NCI-H1417 (cell line): ENCODE results near the gene ALG14.
"Not testable (repeated sequence)": the region's sequence is repeated elsewhere in the genome, so short reads cannot be mapped to it uniquely, and the experiment has no call there.

Experiments
- DNase-seq, 3 experiments: peaks; one replicate each; lab custom pipeline; 2025; lab: John Stamatoyannopoulos, UW

ALG14 gene

DNA sequence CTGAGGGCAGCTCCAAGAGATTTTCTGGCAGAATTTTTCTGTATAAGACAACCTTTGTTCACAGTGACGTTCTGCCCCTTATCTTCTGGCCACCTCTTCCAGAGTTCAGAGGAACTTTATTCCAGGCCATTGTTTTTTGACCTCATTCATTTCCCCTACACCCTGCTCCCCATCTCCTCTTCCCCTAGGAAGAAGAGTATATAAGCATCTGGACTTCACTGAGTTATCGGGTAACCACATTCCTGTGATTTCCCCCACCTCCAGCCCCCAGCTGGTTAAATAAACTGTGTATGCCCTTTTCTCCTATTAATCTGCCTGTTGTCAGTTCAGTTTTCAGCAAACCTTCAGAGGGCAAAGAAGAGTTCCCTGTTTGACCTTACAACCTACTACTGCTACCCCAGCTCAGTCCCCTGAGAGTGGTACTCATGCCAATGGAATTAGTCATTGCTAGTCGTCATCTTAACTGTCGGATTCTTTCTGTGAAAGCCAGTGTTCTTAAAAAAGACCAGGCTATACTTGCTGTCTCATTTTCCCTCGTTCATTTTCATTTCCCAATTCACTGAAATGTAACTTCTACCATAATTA lies 14.3 kb upstream of the ALG14 start:
- no peak for DNase-seq

DNA sequence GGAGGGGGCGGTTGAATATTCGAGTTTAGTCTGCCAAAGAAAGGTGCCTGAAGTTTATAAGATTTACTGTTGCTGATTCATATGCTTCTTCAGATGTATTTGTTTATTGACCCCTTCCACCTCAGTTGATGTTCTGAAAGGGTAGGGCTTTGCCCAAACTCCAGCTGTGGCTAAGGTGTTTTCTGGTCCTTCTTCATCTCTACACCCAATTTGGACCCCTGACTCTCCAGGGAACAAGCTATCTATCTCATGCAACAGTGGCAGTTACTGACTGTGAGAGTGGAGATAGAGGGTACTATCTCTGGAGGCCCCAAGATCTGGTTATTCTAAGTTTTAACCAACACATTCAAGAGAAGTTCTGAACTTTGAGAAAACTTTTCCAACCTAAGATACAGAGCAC lies 12.6 kb upstream of the ALG14 start:
- no peak for DNase-seq

DNA sequence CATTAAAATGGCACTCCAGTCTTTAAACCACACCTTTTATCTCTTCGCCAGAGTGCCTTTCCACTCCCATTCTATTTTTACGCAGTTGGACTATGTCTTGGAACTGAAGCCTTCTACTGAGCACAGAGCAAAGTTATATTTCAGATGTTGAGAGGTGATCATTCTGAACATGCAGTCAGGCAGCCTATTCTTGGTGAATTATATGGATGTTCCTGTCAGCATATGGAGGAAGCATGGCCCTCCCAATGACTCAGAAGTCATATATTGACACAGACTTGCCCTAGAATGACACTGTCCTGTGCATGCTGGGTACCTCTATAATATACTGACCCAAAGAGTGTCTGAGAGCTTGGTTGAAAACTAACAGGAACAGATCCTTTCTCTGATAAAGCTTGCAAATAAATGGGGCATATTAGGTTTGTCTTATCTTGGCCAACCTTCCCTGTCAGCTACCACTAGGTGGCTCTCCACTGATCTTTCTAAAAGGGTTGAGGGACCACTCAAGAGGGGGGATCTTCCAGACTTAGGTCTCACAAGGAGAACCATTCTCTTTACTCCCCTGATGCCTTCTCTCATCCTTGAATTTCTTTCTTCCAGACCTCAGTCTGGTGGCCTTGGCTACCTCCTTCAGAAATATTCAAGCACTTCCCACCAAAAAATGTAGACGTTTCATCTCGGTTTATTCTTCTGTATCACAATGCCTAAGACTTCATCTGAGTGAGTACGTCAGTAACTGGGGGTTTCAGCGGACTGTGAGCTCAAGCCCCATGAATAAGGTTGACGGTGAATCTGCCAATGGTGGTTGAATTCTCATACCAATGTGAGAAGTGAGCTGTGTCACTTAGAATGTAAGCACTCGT lies 11.8 kb upstream of the ALG14 start:
- peak; percentile 12 to 53 (median 40) for DNase-seq

DNA sequence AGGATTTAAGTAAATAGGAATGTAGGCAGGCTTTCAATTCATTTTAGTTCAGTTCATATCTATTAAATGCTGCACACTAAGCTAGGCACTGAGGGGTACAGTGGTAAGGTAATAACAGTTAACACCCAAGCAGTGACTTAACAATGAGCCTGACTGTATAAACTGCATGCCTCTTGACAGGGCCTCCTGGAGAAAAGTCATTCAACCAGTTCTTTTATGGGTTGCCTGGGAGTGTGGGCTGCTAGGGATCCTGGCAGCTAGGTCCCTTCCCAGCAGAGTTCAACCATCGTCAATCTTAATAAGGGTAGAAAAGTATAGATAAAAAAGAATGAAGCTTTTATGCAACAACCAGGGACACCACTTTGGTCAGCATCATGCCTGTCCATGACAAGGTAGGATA lies 8.1 kb upstream of the ALG14 start:
- no peak for DNase-seq

DNA sequence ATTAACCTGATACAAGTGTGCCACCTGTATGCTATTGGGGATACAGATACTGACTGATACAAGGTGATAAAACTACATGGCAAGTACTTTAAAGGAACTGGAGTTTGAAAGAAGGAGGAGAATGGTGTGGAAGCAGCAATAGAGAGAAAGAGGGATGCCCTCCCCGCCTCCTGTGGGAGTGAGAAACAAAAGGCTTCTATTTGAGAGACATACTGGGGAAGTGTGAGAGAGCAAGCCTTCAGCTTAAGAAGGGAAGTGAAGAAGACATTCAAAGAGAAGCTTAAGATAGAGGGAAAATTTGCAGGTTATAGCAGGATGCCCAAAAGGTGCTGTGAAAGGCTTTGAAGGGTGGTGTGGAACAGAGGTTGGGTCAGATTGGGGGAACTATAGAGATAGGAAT lies 7.7 kb upstream of the ALG14 start:
- DNase-seq: no peak

DNA sequence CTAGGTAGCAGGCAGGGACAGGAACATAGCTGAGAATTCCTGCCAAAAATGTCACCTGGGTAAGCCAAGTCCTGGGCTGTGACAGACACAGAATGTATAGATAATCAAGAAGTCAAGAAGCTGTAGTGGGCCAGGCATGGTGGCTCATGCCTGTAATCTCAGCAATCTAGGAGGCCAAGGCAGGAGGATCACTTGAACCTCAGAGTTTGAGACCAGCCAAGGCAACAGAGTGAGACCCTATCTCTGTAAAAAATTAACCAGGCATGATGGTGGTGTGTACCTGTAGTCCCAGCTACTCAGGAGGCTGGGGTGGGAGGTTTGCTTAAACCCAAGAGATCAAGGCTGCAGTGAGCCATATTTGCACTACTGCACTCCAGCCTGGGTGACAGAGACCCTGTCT lies 3.3 kb upstream of the ALG14 start:
- no peak for DNase-seq

DNA sequence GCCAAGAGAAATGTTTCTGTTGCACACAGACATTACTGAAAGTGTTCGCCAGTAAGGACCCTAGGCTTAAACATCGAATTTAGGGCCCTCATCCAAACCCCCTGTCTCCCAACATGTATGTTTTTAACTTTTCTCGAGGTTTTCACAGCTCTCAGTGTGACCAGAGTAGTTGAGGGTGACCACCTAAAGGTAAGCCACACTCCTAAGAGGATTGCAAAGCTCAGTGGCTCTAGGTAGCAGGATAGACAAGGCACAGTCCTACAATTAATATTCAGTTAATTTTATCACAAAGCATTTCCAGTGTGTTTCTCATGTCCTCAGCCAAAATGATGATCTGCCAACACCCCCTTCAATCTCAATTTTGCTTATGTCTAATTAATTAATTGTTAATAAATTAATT lies 695 bp upstream of the ALG14 start:
- peak in 1 of 3 experiments; percentile 44 for DNase-seq

DNA sequence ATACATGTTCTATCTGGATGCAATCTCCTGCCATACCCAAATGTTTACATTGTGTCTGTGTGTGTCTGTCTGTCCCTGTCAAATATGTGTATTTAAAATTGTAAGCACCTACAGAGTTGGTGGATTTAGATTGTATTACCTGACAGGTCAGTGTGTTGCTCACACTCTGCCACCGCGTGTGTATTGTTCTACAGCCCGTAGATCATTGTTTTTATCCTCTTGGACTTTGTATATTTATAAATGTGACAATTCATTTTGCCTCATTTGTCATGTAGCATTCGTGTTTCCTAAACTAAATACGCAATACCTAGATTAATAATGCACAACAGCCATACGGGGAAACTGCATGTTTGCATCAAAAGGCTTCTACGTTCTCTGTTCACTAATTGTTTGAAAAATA lies 634 bp downstream of the ALG14 start:
- no peak for DNase-seq

DNA sequence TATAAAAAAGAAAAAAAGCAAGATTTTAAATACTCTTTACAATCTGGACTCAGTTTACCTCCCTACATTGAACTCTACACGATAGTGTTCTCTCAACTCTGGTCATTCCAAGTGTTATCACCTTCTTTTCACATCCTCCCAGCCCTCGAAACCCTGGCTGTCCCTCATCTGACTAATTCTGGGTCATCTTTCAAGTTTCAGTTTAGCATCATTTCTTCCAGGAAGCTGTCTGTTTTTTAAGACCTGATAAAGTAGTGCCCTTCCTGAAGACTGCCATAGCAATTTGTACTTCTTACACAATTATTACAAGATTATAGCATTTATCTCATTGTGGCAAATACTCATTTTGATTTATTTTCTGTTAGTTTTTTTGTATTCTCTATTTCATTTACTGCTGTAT lies 1.2 kb downstream of the ALG14 start:
- no peak for DNase-seq

DNA sequence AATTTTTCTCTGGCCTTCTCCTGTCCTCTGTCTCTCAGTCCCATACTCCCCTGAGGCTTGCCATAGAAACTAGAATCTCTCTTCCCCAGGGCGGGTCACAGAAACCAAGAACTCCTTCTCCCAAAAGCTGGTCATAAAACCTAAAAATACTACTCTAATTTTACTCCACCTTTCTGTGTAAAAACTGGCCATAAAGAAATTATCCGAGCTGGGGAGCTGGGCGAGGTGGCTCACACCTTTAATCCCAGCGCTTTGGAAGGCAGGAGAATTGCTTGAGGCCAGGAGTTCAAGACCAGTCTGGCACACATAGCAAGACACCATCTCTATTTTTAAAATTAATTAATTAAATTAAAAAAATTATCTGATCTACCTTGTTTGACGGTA lies 3.0 kb downstream of the ALG14 start:
- DNase-seq: no peak

DNA sequence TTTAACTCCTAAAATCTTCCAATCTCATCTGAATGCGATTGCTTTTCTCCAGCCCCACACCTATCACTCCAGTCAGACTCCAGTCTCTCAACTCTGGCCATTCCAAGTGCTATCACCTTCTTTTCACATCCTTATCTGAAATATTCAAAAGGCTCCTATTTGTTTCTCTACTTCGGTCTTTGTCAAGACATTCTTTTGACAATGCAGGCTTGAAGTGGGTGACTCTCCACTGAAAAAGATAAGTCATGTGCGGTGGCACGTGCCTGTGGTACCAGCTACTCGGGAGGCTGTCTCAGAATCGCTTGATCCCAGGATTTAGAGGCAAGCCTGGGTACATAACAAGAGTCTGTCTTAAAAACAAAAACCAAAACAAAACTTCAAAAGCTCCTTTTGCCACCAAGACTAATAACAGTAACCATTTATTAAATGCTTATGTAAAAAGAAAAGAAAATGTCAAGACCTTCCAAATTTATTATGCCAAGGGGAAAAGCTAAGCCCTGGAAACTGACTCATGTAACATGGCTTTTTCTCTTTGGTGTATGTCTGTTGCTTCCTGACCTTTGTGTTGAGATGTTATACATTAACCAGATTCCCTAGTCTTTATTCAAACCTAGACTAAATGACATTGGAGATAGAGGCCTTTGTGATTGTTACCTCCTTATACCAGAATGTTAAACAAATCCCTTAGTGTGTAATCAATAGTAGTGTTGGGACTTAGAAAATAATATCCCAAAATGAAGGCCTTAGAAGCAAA lies 3.6 kb downstream of the ALG14 start:
- DNase-seq: no peak

DNA sequence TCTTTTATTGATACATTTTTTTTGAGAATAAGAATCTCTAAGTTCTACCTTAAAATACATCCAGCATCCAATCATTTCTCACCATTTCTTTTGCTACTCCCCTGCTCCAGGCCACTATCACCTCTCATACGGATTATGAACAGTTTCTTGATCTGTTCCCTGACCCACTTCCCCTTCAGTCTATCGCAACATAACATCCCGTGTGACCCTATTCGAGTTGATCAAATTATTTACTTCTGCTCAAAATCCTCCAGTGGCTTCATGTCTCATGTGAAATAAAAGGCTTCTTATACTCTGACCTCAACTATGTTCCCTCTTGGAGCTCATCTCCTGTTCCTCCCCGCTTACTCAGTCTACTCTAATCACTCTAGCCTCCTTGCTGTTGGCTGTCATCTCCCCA lies 5.2 kb downstream of the ALG14 start:
- DNase-seq: no peak

DNA sequence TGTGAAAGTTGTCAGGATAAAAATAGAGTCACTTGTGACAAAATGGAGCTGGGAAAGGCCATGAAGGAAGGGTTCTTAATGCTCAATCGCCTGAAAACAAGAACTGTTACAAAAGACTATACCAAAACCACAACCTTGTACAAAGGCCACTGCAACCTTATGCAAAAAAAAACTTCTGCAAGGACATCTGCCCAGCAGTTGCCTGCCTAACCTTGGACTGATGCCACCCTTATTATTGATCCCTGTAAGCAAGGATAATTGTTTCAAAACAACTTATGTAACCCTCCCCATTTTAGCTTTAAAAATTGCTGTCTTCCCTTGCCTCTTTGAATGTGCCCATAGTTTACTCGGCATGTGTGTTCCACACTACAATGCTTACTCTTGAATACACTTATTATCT lies 5.7 kb downstream of the ALG14 start:
- DNase-seq: peak in 1 of 3 experiments; percentile 59

DNA sequence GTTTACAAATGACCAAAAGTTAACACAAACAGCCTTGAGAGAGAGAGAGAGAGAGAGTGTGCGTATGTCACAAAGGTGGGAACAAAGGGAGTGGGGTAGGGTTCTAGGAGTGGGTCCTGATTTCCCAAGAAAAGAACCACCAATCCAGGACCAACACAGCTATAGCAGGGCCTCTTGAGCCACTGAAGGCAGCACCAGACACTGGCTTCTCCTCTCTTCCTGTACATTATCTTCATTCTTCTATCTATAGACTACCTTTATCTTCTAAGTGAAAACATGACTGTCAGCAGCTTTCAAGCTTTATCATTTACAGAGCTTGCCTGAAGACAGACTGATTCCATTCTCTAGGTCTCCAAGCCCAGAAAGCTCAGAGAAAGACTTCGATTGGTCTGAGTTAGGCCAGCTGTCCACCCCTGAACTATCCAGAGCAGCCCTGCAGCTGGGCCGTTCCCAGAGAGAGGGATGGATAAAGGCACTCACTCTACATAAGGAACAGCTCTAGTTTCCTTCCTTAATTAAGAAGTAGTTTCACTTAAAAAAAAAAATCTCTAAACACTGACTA lies 11.2 kb downstream of the ALG14 start:
- DNase-seq: no peak

DNA sequence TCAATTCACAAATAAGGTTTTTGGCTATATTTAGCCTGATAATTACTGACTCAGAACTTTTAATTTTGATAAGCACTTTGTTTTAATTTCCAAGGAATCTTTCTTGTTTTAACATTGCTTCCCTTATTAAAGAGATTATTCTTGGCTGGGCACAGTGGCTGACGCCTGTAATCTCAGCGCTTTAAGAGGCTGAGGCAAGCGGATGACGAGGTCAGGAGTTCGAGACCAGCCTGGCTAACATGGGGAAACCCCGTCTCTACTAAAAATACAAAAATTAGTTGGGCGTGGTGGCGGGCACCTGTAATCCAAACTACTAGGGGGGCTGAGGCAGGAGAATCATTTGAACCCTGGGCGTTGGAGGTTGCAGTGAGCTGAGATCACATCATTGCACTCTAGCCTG lies 13.8 kb downstream of the ALG14 start:
- no peak for DNase-seq

DNA sequence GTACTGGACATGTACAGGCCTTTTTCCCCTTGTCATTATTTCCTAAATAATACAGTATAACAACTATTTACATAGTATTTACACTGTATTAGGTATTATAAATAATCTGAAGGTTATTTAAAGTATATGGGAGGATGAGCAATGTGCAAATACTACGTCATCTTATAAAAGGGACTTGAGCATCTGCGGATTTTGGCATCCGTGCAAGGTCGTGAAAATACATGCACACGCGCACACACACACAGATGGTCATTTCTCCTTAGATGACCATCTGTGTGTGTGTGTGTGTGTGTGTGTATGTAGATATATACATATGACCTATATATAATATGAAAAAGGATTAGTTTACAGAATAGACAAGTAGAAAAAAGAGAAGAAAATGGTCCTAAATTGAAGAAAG lies 15.4 kb downstream of the ALG14 start:
- DNase-seq: no peak

DNA sequence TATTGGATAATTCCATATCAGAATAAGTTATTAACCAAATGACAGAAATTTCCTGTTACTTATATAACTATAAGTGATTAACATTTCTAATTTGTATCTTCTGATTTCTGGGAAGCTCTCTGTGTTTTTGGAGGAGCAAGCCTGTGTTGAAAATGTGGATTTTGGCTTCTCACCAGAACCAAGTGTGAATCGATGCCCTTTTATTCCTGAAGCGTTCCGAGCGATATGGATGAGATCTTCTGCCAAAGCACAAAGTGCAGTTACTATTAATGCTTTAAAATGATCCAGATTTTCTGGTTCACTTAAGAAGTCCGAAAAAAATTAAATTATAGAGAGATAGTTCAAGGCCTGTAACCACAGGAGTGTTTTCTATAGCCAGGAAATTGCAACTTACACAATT lies 22.8 kb downstream of the ALG14 start:
- DNase-seq: no peak

DNA sequence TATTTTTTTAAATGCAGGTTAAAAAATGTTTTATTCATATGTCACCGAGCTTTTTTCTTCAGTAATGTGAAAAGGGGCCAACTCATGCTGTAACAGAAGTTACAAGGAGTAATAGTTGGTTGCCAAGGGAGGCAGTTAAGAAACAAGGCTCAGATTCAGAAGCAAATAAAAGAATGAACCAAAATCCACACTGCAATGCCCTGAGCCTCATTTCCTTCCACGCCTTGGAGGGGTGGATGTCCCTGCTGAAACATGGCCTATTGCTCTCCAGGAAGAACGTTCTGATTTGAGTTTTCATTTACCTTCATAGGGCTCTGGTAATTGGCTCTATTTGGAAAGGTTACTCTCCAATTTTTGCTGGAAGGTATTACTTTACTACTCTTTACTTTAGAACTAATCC lies 24.4 kb downstream of the ALG14 start:
- no peak for DNase-seq

DNA sequence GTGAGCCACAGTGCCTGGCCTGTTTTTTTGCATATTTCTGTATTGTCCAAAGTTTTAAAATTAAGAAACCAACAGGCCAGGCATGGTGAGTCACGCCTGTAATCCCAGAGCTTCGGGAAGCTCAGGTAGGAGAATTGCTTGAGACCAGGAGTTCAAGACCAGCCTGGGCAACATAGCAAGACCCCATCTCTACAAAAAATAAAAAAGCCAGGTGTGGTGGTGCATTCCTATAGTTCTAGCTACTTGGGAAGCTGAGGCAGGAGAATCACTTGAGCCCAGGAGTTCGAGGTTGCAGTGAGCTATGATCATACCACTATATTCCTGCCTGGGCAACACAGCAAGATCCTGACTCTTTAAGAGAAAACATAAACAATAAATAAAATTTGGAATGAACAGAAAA lies 25.1 kb downstream of the ALG14 start:
- not testable (repeated sequence) for DNase-seq

DNA sequence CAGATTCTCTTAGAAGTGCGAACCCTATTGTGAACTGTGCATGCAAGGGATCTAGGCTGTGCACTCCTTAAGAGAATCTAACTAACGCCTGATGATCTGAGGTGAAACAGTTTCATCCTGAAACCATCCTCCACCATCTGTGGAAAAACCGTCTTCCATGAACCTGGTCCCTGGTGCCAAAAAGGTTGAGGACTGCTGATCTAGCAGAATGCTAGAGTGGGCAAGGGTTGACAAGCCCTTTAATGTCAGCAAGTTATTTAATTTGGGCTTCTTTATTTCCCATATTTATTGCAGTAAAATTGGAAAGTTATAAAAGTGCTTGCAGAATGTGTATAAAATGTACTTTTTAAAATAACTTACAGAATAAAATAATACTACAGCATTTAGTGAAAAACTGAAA lies 26.4 kb downstream of the ALG14 start:
- no peak for DNase-seq

DNA sequence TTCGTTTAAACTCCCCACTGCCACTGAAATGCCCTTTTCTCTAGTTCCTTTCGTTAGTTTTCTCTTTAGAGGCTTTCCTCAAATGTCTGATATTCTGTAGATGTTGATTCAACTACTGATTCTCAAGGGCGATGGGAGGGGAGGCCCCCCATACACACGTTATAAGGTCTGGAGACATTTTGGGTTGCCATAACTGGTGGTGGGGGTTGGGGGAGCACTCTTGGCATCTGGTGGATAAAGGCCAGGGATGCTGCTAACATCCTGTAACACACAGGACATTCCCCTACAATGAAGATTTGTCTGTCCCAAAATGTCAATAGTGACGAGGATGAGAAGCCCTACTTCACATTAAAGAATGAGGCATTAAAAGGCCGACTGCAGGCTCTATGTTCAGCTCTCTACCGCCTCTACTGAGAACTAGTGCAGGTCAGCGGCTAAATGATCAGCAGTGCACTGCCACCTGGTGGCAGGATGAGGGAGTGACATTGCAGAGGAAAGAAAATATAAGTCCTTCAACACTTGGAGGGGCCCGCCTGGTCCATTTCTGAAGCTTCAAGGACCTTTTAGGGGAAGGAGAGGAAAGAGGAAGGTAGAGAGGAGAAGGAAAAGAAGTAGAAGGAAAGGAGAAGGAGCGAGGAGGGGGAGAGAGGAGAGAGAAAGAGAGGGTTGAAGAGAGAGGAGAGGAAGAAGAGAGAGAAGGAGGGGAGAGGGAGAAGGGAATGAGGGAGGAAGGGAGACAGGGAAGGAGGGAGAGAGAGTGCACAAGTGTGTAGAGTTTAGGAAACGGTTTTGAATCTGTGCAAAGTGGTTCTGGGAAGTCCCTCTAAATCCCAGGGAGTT lies 29.4 kb downstream of the ALG14 start:
- peak; percentile 63 to 86 (median 82) for DNase-seq

DNA sequence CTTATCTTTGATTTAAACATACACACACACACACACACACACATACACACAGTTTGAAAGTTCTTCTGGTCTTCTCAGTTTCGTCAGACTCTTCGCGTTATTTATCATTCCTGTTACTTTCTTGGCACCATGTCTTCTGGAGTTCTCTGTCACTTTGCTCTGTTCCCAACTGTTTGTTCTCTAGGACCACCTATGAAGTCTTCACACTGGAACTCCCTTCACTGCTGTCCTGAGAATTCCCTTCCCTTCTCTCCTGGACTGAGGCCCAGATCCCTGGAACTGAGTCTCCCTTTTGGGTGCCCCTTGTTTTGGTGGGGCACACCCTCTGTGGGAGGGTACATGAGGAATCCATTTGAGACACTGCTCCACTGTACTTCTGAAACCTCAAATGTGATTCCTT lies 30.5 kb downstream of the ALG14 start:
- peak in 1 of 3 experiments; percentile 3 for DNase-seq
